ENCODE measurements around the gene CMTR1.
"Not testable (repeated sequence)": the region's sequence is repeated elsewhere in the genome, so short reads cannot be mapped to it uniquely, and the experiment has no call there.

Gene CMTR1
- 34.6 to 138 (median 51.9) reads per million in 18 experiments for total RNA-seq

GRCh38 chr6:37432916-37433656 lies at the start of gene CMTR1:
CMTR1 (plus strand) TSS chr6:37433221; CDS start chr6:37435630, 2,409 bp downstream.
- DNase-seq, result peak; percentile 95 to 96

GRCh38 chr6:37388578-37388977 lies 44.4 kb upstream of the CMTR1 start:
- no peak for DNase-seq

- DNase-seq, result no peak
Observed at GRCh38 chr6:37389857-37390256, 43.2 kb upstream of the CMTR1 start.

GRCh38 chr6:37391120-37391519 lies 41.9 kb upstream of the CMTR1 start:
- DNase-seq, result no peak

GRCh38 chr6:37392821-37393220 lies 40.2 kb upstream of the CMTR1 start:
- DNase-seq, result no peak

- no peak for DNase-seq
Observed at GRCh38 chr6:37393381-37393929, 39.6 kb upstream of the CMTR1 start.

GRCh38 chr6:37396571-37397180 lies 36.3 kb upstream of the CMTR1 start:
- DNase-seq, result no peak

- peak; percentile 1 to 10 for DNase-seq
Observed at GRCh38 chr6:37399131-37399530, 33.9 kb upstream of the CMTR1 start.

- no peak for DNase-seq
Observed at GRCh38 chr6:37399795-37400490, 33.1 kb upstream of the CMTR1 start.

GRCh38 chr6:37401658-37402057 lies 31.4 kb upstream of the CMTR1 start:
- not testable (repeated sequence) for DNase-seq

- DNase-seq, result no peak
Observed at GRCh38 chr6:37406726-37407341, 26.2 kb upstream of the CMTR1 start.

GRCh38 chr6:37407948-37408347 lies 25.1 kb upstream of the CMTR1 start:
- no peak for DNase-seq

- DNase-seq, result no peak
Observed at GRCh38 chr6:37409501-37409900, 23.5 kb upstream of the CMTR1 start.

- no peak for DNase-seq
Observed at GRCh38 chr6:37417393-37417792, 15.6 kb upstream of the CMTR1 start.

- no peak for DNase-seq
Observed at GRCh38 chr6:37418722-37419121, 14.3 kb upstream of the CMTR1 start.

- DNase-seq, result no peak
Observed at GRCh38 chr6:37426058-37426944, 6.7 kb upstream of the CMTR1 start.

GRCh38 chr6:37426945-37427510 lies 6.0 kb upstream of the CMTR1 start:
- DNase-seq, result no peak

GRCh38 chr6:37429352-37429750 lies 3.7 kb upstream of the CMTR1 start:
- no peak for DNase-seq

- DNase-seq, result peak in 1 of 2 donors; percentile 2
Observed at GRCh38 chr6:37432590-37432915, 468 bp upstream of the CMTR1 start.

GRCh38 chr6:37433657-37434271 lies 743 bp downstream of the CMTR1 start:
- DNase-seq, result peak; percentile 8 to 30

GRCh38 chr6:37435373-37435772 lies 2.4 kb downstream of the CMTR1 start:
- no peak for DNase-seq

Measured in inflammatory macrophage (primary cell).